DMS 273 (cell line): Measurements from ENCODE around the gene GPS1.

Experiments
- DNase-seq: peaks from one replicate; lab custom pipeline; 2025; ENCODE audit not compliant: unreplicated experiment; lab: John Stamatoyannopoulos, UW

GPS1 gene

DNA sequence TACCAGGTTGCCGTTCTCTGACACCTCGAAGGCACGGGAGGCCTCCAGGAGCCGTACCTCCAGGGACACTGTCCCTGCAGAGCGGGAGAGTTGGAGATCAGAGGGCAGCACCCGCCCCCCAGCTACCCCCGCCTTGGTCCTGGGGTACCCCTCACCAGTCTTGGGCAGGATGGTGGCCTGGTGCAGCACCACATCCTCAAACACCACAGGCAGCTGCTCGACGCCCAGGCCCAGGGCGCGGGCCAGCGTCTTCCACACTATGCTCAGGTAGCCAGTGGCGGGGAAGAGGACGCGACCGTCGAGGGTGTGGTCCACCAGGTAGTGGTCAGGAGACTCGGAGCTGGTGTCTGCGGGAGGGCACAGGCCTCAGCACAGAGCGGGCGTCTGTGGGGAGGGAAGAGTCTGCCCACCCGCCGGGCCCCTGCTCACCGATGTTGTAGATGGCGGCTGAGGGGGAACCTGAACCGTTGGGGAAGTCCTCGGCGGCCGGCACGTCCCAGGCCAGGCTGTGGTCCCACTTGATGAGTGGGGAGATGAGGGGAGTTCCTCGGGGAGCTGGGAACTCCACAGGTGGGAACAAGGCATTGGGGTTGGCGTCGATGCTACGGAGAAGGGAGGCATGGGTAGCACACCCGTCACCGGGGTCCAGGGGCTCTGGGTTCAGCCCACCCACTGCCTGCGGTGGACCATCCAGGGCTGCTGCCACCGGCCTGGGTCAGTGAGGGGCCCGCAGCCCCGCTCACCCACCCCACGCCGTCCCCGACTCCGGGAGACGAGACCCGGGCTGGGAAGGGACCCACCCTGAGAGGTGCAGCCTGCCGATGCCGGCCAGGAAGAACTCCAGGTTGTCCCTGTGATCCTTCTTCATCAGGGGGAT, 36.5 kb downstream of the GPS1 start:
- no peak for DNase-seq

DNA sequence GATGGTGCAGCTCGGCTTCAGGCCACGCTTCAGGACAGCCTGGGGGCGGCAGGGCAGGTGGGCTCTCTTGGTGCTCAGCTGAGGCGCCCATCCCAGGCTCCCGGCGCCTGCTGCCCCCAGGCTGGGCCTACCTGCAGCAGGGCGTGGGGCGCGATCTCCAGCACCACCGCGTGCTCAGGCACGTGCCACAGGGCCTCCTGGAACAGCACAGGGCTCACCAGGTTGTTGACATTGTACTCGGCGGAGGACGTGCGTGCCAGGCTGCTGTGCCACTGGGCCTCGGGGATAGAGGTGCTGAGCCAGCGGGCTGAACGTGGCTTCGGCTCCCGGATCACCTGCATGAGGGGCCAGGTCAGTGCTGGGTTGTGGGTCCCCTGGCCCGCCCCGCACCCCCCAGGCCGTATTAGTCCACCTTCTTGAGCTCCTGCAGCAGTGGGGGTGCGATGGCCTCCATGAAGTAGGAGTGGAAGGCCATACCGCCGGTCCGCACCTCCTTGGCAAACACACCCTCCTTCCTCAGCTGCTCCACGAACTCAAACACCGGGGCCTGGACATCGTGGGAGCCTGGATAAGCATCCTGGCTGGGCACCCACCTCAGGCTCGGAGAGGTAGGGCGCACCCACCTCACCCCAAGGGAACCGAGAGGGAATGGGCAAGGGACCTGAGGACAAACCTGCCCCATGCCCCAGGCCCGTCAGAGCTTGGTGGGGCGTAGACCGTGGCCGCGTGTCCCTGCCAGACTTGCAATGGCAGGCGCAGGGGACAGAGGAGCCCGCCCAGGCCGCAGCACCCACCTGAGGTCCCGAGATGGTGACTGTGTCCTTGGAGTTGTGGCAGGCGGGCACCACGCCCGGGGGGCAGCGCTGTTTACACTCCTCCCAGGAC, 37.4 kb downstream of the GPS1 start:
- DNase-seq: no peak

DNA sequence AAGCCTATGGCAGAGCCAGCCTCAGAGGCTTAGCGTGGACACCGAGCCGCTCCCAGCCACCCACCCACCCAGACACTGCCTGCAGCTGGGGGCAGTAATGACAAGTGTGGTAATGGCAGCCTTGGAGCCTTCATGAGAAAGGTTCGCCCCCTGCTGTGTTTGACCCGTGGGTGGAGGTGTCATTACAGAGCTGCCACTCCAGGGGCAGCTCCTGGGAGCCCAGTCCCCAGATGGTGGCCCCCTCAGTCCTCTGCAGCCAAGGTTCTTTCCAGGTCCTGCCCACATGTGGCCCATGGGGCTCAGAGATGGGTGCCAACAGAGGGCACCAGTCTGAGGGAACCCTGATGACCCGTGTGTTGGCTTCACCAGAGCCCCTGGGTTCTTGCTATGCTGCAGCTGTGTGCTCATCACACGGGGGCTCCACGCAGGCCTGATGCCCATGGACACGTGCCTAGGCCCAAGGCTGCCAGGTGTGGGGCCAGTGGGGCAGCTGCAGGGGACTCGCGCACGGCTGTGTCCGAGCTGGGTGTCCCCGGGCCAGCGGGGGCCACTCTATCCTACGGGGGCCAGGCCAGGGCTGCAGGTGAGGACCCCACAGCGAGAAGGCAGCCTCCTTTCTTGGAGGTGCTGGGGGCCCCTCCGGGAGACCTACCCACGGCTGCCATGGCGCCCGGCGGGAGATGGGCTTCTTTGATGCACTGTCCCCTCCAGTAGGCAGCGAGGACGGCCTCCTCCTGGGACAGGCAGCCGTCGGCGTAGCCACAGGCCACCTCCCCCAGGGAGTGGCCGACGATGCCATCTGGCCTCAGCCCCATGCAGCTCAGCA, 38.2 kb downstream of the GPS1 start:
- DNase-seq: peak; percentile 45

GRCh38 chr17:82090549-82091263, 39.0 kb downstream of the GPS1 start:
- no peak for DNase-seq

DNA sequence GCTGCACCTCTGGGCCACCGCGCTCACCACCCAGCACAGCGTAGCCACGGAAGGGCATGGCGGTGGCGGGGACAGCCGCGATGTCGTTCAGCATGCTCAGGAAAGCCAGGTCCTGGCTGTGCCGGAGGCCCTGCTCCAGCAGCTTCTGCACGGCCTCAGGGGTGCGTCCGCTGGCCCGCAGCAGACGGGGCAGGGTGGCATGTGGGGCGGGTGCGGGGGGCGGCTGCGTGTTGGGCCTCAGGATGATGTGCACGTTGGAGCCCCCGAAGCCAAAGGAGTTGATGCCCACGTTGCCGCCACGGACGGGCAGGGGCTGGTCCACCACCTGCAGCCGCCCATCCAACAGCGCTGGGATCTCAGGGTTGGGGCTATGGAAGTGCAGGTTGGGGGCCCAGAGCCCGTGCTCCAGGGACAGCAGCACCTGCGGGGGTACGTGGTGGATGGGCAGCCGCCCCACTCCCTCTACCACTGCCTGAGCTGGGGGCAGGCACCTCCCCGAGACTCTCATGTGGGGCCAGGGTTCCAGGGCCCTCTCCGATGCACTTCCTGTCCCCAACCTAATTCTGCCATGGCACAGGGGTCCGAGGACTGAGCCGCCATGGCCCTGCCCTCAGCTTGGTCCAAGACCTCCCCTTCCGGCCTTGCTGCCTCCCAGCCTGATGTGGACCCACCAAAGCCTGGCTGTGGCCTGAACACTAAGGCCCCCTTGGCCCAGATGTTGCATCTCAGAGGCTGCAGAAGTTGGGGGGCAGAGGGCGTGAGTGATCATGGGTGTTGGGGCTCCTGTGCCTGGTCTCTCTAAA, 39.8 kb downstream of the GPS1 start:
- DNase-seq: no peak

DNA sequence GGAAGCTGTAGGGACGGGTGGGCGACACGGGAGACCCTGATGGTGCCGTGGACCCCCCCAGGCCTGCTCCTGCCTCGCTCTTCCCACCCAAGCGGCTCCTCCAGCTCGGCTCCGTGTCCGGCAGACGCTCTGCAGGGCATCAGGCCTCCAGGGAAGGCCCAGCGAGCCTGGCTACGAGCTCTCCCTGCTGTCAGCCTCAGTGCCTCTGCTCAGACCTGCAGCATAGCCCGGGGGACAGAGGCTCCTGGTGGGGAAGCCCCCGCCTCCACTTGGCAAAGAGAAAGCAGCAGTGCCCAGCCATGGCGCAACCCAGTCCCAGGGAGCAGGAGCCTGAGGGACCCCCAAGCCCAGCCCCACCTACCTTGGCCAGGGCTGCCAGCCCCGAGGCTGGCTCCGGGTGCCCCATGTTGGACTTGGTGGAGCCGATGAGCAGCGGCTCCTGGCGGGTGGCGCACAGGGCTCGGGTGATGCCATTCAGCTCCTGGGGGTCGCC, 40.4 kb downstream of the GPS1 start:
- DNase-seq: no peak

- DNase-seq: no peak
Observed at GRCh38 chr17:82092628-82092994, 40.9 kb downstream of the GPS1 start.

GRCh38 chr17:82092995-82093751, 41.5 kb downstream of the GPS1 start:
- DNase-seq: no peak

DNA sequence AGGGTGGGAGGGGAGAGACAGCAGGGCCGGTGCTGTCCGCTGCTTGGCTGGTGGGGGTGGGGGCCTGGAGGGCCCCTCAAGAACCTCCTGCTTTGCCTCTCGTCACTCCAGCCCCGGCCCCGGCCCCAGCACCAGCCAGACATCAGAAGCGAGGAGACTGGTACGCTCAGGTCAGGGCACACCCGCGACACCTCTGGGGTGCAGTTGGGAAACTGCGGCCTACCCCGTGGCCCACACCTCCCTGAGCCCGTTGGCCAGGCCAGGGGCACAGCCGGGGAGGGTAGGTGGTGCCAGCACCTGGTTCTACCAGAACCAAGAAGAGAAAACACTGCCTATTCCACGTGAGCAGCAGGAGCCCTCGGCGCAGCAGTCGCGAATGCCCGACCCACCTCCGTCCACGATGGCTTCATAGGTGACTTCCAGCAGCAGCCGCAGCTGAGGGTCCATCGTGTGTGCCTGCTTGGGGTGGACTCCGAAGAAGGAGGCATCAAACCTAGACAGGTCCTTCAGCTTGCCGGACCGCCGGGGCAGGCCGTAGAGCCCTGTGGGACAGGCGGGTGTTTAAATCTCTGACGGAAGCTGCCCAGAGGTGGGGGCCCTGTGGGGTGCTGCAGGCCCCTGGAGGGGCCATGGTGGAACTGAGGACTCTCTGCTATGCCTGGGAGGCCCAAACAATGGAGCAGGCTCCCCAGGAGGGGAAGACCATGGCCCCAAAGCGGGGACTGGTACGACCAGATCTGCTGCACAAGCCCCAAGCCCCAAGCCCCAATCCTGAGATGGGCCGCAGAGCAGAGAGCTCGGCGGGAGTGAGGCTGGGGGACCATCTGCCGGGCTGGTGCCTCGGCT, 43.5 kb downstream of the GPS1 start:
- no peak for DNase-seq

- peak; percentile 68 for DNase-seq
Observed at GRCh38 chr17:82095777-82096708, 44.3 kb downstream of the GPS1 start.

DNA sequence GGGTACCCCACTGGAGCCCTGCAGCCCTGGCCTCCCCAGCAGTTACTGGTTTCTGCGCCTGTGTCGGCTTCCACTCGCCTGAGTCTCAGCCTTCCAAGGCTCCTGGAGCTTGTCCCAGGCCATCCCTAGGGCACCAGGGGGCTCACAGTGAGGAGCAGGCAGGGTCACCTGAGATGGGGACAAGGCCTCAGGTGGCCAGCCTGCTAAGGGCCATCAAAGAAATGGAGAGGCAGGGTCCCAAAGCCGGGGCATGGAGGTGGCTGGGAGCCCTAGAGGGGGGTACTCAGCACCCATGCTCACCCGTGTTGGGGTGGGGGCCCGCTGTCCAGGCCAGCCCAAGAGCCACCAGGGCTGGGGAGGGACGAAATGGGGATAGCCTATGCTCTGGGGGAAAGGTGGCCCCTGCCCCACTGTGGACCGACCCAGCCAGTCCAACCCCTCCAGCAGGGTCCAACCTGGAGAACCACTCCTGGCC, 45.0 kb downstream of the GPS1 start:
- no peak for DNase-seq

DNA sequence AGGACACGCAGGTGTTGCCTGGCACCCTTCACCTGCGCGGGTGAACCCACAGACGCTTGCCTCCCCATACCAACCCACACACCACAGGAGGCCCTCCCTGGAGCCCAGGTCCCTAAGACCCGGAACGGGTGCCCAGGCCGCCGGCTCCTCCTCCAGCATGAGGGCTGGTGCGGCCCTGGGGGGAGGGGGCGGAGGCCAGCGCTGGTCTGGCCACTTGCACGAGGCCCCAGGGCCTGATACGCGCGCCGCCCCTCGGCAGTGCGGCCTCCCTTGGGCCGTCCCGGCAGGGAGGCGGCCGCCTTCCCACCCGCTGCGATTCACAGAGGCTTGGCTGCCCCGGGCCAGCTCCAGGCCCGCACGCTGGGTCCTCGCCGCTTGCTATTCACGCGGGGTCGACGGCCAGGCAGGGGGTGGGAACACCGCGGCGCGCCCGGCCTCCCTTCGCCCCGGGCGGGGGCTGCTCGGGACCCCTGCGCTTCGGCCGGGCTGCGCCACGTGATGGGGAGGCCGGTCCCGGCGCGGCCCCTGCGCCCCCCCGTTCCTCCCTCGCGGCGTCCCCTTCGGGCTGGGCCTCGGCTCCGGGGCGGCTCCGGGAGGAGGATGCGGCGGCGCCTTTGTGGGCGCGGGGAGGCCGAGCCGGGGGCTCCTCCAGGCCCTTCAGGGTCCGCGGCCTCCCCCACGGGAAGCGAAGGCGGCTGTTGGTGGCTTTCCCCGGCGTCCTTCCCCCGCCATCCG, 45.7 kb downstream of the GPS1 start:
- peak; percentile 63 for DNase-seq

DNA sequence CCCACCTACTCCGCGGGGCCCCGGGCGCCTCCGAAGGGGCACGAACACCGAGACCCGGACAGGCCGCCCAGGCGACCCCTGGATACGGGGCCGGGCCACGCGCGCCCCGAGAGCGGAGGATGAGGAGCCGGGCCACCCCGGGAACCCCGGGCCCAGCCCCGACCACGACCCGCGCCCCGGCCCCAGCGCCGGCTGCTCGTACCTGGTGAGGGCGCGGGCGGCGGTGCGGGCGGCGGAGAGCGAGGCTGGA, 46.1 kb downstream of the GPS1 start:
- DNase-seq: no peak

- peak; percentile 99 for DNase-seq
Observed at GRCh38 chr17:82098169-82098938, 46.7 kb downstream of the GPS1 start, which contains the start of gene FASN. Gene FASN, minus strand, starts transcription at chr17:82098236. Its CDS starts 1,791 bp downstream, at chr17:82096445.

DNA sequence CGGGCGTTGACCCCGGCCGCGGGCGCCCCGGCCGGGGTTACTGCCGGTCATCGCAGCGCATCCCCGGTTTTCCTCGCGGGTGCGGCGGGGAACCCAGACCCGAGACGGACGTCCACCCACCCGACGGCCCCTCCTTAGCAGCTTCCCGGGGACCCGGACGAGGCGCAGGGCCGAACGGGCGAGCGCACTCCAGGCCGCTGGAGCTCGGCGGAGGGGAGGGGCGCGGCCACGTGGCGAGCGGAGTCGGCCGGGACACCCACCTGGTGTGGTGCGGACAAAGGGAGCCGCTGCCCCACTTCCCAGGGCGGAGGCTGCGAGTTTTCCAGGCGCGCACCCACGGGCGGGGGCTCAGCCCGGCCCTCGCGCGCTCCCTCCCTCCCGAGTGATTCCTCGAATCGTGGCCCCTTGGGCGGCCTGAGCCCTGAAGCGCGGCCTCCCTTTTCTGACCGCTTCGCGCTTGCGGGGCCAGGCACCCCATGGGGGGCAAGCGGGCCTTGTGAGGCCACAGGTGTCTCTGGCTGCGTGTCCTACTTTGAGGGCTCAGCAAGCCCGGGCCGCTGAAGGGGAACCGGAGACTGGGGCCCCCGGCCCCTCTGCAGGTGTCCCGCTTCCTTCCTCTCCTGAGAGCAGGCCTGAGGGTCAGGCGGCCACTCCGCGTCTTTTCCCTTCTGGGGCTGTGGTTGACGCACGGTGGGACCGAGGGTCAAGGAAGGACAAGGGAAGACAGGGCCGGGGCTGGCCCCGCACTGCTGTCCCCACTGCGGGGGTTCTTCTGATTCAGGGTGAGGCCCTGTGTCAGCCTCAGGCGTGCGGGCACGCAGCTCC, 47.5 kb downstream of the GPS1 start:
- peak; percentile 84 for DNase-seq
